NCI-H69 (cell line): Measurements from ENCODE around the gene KCNA1.
A peak's percentile ranks its signal among the peaks of the same experiment; 100 is the strongest.

Source experiments
- DNase-seq: peaks from one replicate; lab custom pipeline; 2025; lab: John Stamatoyannopoulos, UW

The KCNA1 gene

DNA sequence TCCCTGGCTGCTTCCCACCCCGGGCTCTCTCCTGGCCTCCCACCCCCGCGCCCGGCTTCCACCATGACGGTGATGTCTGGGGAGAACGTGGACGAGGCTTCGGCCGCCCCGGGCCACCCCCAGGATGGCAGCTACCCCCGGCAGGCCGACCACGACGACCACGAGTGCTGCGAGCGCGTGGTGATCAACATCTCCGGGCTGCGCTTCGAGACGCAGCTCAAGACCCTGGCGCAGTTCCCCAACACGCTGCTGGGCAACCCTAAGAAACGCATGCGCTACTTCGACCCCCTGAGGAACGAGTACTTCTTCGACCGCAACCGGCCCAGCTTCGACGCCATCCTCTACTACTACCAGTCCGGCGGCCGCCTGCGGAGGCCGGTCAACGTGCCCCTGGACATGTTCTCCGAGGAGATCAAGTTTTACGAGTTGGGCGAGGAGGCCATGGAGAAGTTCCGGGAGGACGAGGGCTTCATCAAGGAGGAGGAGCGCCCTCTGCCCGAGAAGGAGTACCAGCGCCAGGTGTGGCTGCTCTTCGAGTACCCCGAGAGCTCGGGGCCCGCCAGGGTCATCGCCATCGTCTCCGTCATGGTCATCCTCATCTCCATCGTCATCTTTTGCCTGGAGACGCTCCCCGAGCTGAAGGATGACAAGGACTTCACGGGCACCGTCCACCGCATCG, 1.8 kb downstream of the KCNA1 start:
- DNase-seq, result no peak

GRCh38 chr12:4914720-4915119, 5.0 kb downstream of the KCNA1 start:
- no peak for DNase-seq

DNA sequence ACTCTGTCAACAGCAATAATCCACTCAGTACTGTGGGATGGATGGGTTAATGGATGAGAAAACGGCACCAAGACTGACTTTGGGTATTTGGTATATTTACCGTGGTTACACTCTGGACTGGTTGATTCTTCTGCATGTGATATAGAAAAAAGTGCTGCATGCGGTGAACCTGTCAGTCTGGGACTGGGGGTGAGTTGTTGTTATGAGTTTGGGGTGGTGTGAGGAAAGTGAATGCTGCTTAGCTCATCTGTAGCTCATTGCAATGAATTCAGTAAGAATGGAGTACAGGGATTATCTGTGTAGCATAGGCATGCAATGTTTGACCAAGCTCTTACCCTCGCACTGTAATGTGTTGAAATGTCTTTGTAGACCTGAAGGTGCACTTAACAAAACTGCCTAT, 6.0 kb downstream of the KCNA1 start:
- no peak for DNase-seq

GRCh38 chr12:4918950-4919660, 9.4 kb downstream of the KCNA1 start:
- peak; percentile 33 for DNase-seq

GRCh38 chr12:4932576-4932975, 22.9 kb downstream of the KCNA1 start:
- DNase-seq, result no peak

DNA sequence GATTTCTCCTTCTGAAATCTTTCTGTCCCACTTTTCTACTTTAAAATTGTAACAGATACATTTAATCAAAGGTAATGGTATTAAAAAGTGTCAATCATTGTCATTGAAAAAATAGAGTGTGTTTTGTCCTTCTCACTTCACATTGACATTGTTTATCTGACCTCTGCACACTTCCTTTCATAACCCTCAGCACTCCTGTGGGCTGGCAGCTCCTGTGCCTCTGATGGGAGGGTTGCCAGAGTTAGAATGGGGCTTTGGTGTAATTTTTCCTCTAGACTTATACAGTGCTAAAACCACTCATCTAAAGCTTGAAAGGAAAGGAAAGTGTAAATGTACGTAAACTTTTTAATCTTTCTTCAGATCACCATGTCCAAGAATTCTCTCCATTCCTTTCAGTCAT, 23.7 kb downstream of the KCNA1 start:
- peak; percentile 53 for DNase-seq

DNA sequence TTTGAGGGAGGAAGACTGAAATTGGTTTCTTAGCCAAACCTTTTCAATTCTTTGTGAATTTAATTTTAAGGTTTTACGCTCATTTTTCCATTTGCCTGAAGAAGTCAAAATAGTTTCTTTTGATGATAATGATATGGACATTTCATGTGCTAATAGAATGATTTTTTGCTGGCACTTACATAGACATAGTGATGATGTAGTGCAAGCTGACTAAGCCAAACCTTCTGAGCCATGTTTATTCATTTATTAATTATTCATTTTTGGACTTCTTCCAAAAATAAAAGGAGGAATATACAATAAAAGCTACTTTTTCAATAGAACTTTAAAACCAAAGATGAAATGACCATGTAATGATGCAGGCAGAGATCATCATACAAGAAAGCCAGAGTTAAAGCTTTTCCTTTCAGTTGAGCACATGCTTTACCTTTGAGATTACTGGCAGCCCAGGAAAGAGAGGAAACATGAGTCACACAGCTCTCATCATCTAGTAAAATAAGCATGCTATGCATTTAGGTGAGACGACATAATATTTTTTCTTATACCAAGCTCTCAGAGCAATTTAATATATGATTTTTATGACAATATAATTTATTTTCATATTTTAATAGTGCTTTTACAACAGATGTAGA, 24.8 kb downstream of the KCNA1 start:
- peak; percentile 86 for DNase-seq

DNA sequence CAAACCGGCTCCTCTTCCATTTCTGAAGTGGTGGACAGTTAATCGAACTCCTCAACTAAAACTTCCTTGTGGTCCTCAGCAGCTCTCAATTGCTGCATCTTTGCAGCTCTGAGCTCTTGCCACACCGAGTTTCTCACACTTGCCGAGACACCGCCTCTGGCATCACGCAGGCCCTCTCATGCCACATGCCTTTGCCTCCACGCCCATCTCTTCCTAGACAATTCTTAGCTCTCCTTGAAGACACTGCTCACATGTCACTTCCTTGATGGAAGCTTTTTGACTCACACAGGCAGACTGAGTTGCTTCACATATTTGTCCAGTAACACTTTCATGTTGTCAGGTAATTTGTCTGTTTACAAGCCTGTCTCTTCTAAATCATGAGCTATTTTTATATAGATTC, 29.2 kb downstream of the KCNA1 start:
- DNase-seq, result peak; percentile 67

GRCh38 chr12:4939418-4940023, 29.8 kb downstream of the KCNA1 start:
- peak; percentile 100 for DNase-seq

DNA sequence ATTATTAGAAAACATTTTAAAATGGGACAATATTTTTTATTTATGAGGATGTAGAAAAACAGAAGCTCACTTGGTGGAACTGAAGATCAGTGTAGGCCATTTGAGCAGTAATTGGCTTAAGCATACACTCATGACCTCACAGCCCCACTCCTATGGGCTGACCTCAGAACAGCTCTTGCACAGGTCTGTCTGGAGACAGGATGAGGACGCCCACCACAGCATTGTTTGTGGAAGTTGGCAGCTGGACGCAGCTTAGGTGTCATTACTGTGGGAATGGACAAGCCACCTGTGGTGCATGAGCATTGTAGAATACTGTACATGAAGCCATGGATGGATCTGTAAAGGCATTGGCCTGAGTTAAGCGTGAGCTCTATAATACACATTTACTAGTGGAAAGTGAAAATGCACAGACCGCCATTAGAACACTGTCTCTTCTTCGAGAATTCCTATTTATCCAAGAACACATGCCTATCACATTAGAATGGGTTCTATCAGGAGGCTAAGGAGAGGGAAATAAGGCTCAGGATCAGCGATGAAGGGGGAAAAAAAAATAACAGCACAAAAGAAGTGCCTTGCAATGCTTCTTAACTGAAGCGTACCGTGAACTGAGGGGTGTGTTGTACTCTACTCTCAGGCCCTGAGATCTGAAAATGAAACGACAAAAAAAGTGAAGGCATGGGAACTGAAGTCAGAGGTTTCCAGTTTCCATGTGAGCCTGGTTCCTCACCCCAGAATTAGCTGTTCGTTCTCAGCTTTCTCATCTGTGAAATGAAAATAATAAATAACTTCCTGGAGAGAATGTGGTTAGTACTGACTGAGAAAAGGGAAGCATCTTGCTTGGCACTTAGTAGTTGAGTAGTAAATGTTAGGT, 33.6 kb downstream of the KCNA1 start:
- DNase-seq, result peak; percentile 78

DNA sequence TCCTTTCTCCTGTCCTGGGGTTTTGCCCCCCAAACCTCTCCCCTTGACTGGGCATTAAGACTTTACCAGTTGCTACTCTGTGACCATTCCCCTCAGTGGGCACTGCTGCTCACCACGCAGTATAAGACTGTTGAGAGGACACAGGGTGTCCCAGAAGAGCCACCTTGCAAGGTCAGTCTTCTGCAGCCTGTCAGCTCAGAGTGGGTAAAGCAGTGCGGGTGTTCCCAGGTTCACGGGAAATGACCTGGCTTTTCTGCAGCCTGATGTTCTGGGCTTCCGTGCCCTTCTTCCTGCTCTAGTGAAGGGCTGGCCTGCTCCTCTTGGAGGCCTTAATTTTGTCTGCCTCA, 34.2 kb downstream of the KCNA1 start:
- no peak for DNase-seq

DNA sequence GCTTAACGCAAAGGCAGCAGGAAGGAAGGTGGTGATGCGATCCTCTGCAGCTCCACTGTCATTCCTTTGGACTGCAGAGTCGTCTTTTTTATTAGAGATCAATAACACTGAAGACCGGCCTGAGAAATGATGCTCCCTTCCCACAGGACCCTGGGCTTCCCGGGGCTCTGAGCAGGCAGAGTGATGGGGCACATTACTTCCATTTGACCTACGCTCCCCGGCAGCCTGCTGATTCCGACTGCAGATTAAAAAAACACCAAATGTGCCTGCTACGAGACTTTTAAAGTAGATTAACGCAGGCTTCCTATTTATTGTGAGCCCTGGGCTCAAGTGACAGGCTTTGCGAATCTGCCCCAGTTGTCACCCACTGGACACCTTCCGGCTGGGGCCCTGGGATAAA, 37.5 kb downstream of the KCNA1 start:
- no peak for DNase-seq

GRCh38 chr12:4951083-4951482, 41.4 kb downstream of the KCNA1 start:
- DNase-seq, result no peak

DNA sequence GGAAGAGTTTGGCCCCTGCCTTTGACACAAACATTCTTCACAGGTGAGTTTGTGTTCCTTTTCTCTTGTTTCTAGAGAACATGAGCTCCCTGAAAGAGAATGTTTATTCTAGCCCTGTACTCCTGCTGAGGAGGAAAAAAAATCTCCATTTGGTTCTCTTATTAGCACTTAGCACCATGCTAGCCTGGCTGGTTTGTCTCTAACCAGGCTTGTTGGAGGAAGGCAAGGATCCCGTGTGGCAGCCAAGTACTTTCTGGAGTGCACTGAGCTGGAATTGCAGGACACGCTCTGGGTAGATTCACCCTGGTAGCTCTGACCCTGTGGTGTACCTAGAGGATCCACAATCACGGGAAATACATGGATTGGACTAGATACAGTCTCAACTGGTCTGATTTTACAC, 41.9 kb downstream of the KCNA1 start:
- DNase-seq, result peak; percentile 76

DNA sequence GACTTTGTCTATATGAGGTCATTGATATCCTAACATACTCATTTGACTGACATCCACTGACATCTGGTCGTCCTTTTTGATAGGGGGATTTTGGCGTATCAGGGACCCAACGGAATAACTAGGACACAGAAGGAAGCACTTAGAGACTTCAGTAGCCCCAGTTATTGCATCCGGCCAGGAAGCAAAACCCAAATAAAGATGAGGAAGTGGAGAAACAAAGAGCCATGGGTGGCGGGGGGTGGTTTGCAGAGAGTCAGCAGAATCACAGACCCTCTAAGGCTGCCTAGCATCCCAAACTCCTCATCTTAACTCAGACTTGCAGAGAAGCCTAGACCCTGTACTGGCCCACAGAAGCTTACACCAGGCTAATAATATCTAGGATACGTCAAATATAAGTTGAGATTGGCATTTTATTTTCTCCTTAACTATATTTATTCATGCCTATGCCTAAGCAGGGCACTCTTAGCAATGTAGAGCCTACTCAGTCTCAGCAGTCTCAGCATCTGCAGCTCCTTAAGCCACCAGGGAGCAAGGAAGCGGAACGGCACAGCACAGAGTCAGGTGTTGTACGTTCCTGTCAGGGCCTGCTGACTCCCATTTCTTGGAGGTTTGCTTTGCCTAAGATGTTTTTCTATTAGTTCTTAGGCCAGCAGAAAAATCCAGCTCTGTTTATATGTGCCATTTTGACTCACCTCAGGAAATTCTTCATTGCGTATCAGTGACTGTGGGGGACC, 45.1 kb downstream of the KCNA1 start:
- DNase-seq, result no peak

DNA sequence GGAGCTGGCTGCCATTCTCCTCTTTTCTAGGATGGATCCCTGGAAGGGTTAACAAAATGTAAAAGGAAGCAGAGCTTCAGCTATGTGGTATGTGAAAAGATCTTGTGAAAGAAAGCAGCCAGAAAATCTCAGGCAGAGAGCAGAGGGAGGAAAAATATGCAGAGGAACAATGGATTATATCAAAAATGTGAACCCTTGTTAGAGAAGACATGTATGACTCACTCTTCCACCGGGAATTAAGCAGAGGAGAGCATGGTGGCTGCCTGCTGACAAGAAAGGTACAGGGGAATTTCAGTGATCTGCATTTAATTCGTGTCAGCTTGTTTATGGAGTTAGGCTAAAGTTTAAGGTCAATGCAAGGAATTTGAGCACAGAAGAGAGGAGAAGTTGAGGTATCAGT, 46.3 kb downstream of the KCNA1 start:
- DNase-seq, result no peak

GRCh38 chr12:4956968-4957367, 47.3 kb downstream of the KCNA1 start:
- DNase-seq, result no peak

DNA sequence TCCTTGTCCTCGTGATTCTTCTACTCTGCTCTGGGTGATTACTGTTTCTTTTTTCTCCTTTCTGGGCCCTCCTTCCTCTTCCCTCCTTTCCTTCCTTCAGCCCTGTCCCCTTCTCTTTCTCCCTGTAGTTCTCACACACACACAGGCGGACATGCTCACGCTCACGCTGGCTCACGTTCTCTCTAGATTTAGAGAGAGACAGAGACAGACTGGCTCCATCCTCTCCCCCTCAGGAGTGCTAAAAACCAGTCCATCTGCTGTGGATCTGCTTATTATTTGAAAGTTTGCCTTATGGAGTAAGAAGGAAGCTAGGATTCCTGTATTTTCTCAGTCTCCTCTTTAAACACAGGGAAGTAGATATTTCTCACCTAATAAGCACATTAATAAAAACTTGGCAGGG, 48.1 kb downstream of the KCNA1 start:
- no peak for DNase-seq

- DNase-seq, result peak; percentile 48
Measured at GRCh38 chr12:4958697-4959375, 49.1 kb downstream of the KCNA1 start.

DNA sequence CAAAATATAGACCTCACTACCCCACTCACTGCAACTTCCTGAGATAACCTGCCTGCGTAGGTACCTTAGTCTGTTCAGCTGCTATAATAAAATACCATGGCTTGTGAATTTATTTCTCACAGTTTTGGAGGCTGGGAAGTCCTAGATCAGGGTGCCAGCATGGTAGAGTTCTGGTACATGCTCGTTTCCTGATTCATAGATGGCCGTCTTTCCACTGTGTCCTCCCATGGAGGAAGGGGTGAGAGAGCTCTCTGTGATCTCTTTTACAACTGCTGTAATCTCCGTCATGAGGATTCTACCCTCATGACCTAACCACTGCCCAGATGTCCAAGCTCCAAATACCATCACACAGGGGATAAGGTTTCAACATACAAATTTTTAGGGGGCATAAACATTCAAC, 49.7 kb downstream of the KCNA1 start:
- no peak for DNase-seq

DNA sequence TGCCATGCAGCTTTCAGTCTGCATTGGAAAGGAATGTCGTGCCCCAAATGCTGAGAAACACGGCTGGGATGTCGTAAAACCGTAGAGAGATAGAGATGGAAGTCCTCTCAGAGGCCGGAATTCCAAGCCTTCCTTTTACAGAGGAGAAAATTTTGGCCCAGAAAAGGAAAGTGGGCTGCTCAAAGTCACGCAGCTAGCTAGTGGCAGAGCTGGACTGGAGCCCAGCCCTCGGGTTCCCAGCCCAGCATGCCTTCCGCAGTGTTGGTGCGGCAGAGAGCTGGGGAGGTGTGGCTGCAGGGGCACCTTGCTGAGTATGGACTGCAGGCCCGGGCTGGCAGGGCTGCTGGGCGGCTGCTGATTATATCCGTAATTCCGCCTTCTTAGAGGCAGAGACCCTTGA, 50.3 kb downstream of the KCNA1 start:
- peak; percentile 94 for DNase-seq
